Measurements from ENCODE around the gene TAS1R1.

GRCh38 chr1:6623269-6623965 lies 68.3 kb downstream of the TAS1R1 start:
- TF ChIP-seq CTCF (IDR thresholded peaks at IDR 0.05), result no peak
- TF ChIP-seq POLR2A (IDR thresholded peaks at IDR 0.05), result no peak

Data from right lobe of liver (tissue), 4 donors.